NCI-H82 treated with DMSO at 0.1 percent for 48 hours (cell line): Measurements from ENCODE around the gene PTPRG.
"Not testable (repeated sequence)": the region's sequence is repeated elsewhere in the genome, so short reads cannot be mapped to it uniquely, and the experiment has no call there.

Source experiments
- DNase-seq: peaks from one replicate; lab custom pipeline; 2025; ENCODE audit not compliant: unreplicated experiment; lab: John Stamatoyannopoulos, UW

The PTPRG gene

DNA sequence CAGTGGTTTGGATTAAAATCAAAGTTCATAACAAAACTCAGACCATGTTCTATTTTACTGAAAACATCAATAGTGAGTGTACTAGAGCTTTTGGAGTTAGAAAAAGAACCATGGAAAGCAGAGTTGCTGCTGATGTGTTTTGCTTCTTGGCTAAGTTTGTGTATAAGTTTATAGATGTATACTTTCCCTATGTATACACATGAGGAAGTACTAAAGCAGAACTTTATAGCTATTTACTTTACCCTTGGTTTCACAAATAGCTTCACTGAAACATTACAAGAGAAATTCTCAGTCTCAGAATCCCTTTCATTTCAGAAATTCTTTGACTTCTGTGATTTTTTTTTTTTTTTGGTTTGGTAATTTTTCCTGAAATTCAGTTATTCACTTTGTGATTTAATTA is 229.0 kb downstream of the PTPRG start:
- no peak for DNase-seq

DNA sequence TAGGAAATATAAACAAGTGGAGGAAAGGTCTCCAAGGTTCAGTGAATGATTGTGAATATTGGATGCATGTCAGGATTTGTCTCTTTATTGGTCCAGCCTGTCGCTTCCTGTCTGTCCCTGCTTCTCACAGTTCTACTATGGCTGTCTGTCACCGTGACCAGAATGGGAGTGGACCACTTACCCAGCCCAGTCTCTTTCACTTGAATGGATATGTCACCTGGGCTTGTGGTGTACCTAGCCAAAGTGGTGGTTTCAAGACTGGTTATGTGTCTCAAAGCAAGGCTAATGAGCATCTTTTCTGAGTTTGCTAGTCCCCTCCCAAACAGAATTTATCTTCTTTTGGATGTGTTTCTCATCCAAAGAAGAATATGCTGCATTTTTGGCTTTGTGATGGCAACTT is 231.7 kb downstream of the PTPRG start:
- DNase-seq: no peak

DNA sequence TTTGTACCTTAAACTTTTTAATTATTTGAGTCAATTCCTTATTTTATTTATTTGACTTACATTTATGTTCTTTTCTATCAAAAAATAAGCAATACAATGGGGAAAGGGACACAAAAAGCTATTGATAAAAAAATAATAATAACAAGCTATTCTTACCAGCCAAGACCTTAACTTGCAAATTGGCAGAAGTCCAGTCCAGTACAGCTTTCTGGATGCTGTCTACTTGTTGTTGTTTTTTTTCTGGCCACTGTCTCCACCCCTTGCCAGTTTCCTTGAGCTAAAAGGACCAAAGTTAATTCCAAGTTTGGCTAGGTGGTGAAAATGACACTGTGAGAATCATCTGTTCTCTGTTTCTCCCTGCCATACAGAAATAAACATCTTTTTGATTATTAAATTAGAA is 232.2 kb downstream of the PTPRG start:
- no peak for DNase-seq

DNA sequence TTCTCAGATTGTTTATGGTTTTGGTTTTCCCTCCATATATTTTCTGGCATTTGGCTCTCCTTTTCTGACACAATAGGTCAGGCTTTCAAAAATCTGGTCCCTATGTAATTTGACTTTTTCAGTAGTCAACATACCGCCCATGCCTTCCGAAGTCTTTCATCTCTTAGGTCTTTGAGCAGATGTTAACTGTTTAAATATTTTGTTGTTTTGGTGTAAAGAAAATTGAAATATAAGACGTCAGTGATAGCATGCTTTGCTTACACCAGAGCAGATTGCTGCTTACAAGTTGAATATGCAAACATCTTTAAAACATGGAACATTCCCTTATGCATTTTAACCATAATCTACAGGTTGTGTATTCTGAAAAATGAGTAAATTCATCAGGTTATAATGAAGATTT is 233.0 kb downstream of the PTPRG start:
- no peak for DNase-seq

DNA sequence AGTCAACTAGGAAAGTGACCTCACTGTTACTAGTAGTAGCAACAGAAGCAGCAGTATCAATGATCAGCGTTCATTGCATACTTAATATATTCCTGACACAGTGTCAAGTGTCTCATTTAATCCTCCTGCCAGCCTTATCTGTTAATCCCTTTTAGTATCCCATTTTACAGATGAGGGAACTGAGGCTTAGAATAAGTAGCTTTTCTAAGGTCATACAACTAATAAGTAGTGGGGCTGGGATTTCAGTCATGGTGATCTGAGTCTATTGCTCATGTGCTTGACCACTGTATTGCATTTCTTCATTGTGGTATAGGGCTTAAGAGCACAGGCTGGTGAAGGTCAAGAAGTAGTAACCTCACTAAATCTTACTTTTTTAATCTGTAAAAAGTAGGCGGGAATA is 233.6 kb downstream of the PTPRG start:
- no peak for DNase-seq

DNA sequence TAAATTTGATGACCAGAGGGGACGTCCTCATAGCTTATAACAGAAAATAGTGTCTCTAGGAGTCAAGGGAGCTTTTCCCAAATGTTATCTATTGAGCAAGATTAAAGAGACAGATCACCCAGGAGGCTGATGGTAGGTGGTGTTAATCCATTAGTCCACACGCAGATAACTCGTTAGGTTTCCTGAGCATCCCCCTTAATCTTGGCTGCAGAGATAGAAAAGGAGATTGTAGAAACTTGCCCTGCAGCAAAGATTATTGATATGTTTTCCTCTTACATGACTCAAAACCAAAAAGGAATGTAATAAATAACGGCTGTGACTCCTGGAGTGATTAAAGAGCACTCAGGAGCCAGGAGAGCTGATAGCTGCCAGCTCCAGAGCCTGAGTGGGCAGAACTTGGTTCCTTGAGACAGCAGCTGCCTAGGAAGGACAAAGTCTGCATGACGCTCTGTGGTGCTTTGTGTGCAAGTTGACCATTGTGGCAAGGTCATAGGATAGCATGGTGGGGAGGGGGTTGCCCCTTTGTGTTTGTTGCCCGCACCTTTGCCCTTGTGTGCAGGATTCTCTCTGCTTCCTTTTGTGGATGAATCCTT is 234.8 kb downstream of the PTPRG start:
- no peak for DNase-seq

DNA sequence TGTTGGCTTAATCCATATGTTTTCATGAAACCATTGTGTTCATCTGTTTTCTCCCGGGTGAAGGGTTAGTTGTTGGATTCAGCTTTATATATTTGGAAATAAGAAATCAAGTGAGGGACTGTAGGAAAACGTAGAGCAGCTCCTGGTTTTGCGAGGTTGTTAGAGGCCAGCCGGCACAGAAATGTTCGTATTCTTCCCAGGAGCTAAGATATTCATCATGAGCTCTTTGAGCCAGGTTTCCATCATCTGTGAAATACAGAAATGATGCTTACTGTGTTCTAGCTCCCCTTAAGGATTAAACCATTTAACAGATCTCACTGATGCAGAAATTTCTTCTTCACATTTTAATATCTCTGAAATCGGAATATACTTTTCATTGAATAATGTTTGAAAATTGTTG is 235.5 kb downstream of the PTPRG start:
- no peak for DNase-seq

DNA sequence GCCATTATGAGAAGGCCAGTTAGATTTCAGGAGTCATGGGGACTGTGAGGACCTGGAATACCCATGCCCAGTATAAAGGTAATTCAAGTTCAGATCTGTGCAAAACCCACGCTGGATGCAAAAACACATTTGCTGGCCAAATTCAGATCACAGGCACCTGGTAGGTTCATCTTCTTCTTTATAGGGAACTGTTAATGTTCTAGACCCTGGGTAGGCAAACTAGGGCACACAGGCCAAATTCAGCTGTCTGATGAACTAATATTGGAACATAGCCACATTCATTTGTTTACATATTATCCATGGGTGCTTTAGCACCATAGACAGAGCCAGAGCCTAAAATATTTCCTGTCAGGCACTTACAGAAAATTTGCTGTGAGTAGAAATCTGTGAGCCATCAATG is 241.4 kb downstream of the PTPRG start:
- DNase-seq: no peak

DNA sequence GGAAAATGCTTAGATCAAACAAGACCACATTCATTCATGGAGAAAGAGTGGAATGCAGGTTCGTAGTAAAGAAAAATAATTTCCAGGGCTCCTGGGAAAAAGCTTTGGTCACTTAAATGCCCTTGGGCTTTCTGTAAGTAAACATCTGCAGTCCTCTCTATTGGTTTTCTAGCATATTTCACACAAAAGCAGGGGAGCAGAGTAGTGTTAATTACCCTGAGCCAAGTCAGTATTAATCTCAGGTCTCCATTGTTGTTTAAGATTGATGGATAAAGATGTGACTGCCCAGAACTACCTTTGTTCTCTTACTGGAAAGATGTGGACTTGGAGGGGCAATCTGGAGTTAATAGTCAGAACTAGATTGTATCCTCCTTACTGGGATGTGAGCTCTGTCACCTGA is 242.6 kb downstream of the PTPRG start:
- DNase-seq: no peak

DNA sequence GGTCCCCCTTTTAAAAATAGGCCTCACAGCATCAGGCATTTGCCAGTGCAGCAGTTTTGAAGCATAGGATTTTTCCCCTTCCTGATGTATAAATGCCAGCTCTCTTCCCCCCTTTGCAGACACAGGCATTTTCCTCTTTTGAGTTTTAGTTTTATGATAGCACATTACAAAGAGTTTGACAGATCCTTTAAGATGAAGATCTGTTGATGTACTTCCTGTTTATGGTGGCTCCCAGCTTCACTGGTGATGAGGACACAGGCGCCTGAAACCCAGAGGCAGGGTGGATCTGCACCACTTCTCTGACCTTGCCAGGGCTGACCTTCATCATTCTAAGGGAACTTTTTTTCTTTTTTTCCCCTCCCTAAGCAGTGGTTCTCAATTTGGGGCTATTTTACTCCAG is 243.4 kb downstream of the PTPRG start:
- no peak for DNase-seq

DNA sequence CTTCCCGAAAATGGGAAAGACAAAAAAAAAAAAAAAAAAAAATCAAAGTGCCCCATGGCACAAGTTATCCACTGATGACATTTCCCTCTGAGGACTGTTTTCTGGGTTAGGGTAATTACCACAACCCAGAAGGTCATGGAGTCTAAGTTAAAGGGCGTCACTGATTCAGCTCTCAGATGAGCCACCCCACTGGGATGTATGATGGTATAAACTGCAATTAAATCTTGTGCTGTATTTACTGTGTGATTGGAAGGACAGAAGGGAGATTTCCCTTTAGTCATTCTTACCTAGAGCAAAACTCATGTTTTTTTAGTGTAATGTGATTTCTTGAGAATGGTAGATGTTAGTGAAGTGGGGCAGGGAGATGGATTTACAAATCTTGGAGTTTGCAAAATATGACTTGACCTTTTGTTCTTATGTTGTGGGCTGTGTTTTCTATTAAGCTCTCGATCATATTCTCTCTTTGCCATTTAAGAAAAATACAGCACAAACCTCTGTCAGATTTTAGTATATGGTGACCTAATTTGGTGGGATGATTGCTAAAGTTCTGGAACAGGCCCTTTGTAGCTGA is 244.2 kb downstream of the PTPRG start:
- no peak for DNase-seq

DNA sequence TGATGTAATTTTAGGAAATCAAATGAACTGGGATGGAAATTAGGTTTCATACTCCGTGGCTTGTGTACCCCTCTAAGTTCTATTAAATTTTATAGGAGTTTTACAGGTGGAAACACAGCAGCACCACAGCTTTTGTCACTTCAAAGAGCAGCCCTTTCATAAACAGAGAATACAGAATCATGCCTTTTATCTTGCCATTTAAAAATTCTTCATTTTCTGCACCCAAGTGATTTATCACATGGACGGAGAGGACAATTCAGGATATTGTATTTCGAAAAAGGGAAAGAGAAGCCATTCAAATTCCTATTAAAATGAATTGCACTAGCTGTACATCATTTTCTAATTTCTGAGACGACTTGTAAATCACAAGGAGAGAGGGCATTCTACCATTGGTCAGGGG is 245.4 kb downstream of the PTPRG start:
- no peak for DNase-seq

DNA sequence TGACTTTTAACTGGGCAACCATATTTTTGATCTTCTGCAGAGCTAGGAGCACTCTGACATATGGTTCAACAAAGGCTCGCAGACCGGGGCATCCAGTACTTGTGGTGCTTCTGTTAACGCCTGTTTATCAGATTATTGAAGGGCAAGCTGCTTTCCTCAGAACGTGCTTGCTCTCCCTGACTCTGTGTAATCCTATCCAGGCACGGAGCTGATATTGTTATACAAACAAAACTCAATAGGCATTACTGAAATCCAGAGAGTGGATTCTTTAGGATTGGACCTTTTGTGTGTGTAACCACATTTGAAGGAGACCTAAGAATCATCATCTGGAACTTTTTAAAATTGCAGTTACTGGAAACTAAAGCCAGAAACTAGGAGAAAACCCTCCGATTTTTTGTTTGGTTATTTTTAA is 246.5 kb downstream of the PTPRG start:
- peak; percentile 93 for DNase-seq

DNA sequence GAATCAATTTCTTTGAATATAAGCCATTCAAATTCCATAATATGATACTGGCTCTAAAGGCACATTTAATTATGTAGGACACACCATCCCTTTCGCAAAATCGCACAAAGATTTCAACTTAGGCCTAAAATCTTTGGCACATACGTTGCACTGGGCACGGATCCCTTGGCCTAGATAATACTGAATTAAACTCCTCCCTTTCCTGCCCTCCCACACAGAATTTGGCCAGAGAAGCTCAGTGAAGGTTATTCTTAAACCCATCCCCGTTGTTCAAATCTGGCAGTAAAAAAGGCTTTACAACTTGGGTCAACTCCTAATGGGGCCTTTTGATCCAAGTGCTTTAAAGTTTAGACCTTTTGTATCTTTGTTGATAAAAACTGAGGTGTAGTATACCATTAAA is 247.2 kb downstream of the PTPRG start:
- DNase-seq: no peak

DNA sequence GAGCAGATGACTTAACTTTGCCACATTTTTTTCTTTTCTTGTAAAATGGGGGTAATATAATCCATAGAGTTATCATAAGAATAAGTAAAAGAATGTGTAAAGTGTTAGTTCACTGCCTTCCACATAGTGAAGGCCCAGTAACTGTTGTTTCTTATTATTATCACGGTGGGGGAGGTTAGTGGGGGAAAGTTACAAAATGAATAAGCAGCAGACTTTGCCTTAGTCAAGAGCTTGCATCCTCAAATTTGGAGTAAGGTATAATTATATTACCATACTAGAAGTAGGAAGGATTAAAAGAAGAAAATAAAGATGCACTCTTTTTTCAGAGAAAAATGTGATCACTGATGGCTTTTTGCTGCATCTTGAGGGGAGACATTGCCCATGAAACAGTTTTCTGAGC is 247.6 kb downstream of the PTPRG start:
- no peak for DNase-seq

DNA sequence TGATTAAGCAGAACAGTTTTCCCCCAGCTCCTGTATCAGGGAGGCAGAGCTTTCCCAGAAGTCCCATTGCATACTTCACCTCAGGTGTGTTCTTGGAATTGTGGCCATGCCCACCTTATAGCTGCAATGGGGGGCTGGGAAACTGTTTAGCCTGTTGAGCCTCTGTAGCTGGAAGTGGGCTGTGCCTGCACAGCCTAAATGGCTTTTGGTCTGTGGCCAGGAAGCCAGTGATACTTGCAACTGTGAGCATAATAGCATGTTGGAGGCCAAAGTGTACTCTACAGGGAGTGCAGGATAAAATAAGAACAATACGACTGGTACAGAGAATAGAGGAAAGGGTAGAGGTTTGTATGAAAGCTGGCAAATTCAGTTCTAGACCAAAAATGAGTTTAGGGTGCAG is 248.5 kb downstream of the PTPRG start:
- no peak for DNase-seq

DNA sequence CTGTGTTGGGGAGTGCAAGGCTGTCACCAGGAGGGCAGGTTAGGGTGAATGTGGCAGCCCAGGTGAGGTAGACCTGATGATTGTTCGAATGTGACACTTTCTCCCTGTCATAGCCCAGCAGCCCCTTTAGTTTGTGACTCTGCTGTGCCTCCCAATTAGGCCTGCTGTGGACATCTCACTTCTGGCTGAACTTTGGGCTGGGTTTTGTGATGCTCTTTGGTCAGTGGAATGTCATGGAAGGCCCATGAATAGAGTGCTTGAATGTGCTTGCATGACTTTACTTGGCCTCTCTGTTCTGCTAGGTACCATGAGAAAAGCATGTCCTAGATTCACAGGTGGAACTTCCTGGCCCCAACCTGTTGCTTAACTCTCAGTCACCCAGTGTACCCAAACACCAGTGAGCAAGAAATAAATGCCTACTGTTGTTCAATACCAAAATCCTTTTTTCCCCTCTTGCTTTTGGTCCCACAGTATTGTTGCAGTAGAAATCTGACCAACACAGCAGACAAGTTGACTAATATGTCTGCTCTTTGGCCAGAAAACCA is 249.7 kb downstream of the PTPRG start:
- DNase-seq: no peak

DNA sequence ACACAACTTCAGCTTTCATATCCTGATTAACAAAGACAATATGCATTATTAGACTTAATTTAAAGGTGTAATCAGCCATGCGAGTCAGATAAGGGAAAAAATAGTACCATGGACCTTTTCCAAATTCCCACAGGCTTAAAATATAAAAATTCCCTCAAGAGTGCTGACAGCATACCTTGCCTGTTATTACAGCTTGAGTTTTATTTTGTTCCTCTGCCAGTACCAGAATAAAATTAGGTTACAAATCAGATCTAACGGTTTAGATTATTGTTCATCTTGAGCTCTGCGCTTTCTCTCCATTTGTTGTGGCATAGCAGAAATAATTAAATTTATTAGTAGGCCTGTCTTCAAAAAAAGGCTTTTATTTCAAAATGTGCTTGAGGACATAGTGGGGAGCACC is 250.3 kb downstream of the PTPRG start:
- DNase-seq: no peak

DNA sequence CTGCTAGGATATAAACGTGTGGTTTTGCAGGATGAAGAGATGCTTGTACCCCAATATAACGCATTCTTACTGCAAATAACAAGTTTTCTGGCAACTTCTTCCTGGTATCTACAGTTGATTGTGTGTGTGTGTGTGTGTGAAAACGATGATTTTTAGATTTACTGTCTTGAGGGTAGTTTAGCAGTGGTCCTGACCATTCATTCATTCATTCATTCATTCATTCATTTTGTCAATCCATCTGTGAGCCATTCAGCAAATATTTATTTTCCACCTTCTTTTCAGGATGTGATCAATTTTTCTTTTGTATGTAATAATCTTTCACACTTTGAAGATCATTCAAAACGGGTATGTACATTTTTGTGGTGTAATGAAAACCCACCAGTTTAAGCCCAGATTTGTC is 250.7 kb downstream of the PTPRG start:
- no peak for DNase-seq

DNA sequence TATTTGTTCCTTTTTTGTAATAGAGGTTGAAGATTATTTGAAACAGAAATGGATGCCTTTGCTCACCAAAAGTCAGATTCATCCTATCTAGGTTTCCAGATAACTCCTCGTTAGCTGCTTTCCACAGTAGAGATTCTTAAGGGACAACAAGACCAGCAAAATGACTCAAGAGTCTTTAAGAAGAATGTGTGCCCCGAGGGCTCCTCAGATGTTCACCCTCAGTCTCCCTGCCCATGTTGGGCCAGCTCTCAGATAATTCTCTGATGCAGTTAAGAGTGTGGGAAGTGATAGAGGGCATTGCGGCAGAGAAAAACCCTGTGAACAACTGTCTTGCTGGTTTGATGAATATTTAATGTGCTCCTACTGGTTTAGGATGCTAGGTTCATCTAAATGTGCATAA is 251.1 kb downstream of the PTPRG start:
- DNase-seq: no peak

DNA sequence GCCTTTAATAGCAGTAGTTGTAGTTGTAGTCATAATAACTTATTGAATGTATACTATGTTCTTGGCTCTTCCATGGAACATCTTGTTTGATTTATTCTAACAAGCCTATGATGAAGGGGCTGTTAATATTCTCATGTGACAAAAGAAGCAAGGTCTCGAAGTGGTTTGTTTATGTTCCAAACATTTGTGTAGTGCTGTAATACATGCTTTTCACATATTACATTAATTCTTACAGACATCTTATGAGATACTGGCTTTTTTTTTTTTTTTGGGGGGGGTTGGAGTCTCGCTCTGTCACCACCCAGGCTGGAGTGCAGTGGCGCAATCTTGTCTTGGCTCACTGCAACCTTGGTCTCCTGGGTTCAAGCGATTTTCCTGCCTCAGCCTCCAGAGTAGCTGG is 252.3 kb downstream of the PTPRG start:
- DNase-seq: no peak

DNA sequence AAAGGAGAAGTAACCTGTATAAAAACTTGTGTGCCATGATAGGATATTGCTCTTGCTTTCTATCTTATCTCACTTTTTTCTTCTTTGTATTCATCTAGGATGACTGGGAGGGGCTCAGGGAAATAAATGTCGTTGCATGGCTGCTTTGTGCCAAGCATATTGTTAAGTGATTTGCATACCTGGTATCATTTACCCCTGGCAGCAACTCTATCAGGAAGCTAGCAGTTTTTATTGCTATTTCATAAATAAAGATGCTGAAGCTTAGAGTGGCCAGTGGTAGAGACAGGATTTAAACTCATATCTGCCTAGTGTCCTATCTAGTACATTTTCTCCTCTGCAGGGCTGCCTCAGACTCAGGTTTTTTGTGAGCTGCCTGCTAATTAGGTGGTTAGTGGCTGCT is 253.3 kb downstream of the PTPRG start:
- DNase-seq: no peak

DNA sequence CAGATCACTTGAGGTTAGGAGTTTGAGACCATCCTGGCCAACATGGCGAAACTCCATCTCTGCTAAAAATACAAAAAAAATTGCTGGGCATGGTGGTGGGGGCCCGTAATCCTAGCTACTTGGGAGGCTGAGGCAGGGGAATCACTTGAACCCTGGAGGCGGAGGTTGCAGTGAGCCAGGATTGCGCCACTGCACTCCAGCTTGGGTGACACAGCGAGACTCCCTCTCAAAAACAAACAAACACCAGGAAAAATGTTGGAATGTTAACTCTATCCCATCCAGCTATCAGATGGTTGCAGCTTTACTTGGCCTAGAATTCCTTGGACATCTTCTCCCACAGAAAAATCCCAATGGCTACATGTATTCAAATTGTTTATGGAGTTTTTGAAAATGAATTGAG is 254.9 kb downstream of the PTPRG start:
- not testable (repeated sequence) for DNase-seq
